HG02943 (cell line): ENCODE measurements around the gene NUTM1.
"Not testable (repeated sequence)": the region's sequence is repeated elsewhere in the genome, so short reads cannot be mapped to it uniquely, and the experiment has no call there.

Source experiments
- ATAC-seq: cut with Tn5 transposase; IDR thresholded peaks from one replicate; pipeline ENCODE4 v1.9.1; 2021; ENCODE audit warnings: mild to moderate bottlenecking, low read depth, moderate library complexity; ENCODE audit not compliant: unreplicated experiment

NUTM1 gene

DNA sequence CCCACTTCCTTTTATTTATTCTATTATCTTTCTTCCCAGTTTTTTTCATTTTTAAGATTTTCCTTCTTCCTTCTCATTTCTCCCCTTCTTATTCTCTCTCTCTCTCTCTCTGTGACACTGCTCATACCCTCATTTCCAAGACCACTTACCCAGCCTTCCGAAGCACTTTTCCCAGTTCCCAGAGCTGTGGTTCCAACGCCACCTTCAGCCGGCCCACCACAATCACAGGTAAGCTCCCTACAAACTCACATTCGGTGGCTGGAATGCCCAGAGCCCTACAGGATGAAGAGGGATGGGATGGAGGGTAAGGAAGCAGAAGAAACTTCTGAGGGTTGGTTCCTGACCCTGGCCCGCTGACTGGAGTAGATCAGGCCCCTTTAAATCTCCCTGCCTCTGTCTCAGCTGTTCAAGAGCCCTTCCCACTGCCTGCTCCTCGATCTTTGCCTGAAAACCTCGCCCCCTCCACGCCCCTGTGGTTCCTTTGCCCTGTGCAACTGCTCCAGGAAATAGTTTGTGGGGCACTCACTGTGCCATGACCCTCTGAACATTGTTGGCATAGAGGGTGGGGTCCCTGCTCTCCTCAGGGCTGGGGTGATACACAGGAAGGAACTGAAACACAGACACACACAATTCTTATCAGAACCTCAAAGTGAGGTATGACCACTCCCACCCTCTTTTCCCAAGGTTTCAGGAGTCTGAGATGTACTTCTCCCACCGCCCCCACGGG, 19.1 kb downstream of the NUTM1 start:
- no peak for ATAC-seq

DNA sequence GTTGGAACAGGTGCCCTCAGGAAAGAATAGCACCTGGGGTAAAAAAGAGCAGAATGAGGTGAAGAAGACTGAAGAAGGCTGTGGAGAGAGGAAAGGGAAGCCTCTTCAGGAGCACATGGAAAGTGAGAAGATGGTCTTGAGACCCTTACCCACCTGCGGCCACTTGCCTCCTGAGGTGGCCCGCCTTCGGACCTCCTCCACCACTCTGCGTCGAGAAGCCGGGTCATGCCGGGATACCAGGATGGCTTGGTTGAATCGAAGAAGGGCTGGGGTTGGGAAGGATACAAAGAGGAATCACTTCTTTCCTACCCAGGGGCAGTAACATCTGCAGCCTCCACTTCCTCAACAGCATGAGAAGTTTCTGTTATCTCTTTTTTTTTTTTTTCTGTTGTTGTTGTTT, 20.9 kb downstream of the NUTM1 start:
- no peak for ATAC-seq

- no peak for ATAC-seq
Measured at GRCh38 chr15:34365091-34365825, 22.1 kb downstream of the NUTM1 start.

GRCh38 chr15:34365836-34366235, 22.7 kb downstream of the NUTM1 start:
- ATAC-seq: no peak

DNA sequence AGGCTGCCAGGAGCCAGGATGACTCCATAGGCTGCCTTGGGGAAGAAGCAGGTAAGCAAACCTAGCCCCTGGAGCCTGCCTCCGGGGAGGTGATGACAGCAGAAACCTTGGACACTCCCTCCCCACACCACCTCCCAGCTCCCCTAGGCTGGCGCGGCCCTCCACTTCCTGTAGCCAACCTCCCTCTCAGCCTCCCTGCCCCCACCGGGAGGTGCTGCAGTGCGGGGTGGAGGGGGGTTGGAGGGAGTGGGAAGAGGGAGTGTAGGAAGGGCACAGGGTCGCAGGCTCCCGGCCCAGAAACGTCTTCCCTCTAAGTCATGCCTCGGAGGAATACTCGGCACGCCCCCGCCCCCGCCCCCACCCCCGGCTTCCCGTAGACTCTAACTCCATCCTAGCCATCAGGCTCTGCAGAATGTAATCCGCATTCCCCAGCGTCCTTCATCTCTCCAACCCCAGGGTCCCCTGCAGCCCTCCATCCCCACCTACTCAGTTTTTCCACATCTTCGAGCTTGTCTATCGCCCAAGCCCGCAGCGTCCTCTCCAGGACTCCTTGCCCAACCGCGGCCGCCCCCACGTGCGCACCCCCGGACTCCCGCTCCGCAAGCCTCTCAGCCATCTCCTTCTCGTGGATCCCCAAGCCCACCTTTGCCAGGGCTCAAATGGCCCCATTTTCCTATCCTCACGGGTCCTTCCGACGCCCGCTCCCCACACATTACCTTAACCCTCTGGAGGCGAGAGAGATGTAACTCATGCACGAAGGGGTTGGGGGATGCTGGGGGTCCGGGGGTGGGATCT, 23.4 kb downstream of the NUTM1 start:
- ATAC-seq: peak; percentile 3

- peak; percentile 79 for ATAC-seq
Measured at GRCh38 chr15:34367101-34368081, 24.3 kb downstream of the NUTM1 start, which contains the start of gene LPCAT4. Gene LPCAT4 (minus strand): TSS chr15:34367196. CDS start chr15:34367100, 96 bp downstream.

DNA sequence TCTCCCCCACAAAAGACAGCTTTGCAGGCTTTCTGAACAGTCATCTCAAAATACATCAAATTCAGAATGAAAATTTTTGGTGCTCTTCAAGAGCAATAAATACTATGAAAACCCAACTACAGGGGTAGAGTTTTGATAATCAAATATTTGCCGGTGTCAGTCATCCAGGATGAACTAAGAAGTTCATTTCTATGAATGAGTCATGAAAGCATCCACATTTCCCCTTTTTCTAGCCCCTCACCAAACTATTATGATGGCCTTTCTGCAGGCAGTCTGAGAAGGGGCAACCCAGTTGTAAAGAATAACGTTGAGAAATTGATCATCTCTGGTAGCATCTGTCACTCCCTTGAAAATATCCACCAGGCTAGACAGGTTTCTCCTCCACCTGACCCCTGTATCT, 27.0 kb downstream of the NUTM1 start:
- ATAC-seq: no peak

- ATAC-seq: no peak
Measured at GRCh38 chr15:34370643-34371042, 27.5 kb downstream of the NUTM1 start.

GRCh38 chr15:34373951-34374350, 30.8 kb downstream of the NUTM1 start:
- ATAC-seq: no peak

- no peak for ATAC-seq
Measured at GRCh38 chr15:34374816-34375215, 31.7 kb downstream of the NUTM1 start.

GRCh38 chr15:34375541-34375940, 32.4 kb downstream of the NUTM1 start:
- ATAC-seq: not testable (repeated sequence)

DNA sequence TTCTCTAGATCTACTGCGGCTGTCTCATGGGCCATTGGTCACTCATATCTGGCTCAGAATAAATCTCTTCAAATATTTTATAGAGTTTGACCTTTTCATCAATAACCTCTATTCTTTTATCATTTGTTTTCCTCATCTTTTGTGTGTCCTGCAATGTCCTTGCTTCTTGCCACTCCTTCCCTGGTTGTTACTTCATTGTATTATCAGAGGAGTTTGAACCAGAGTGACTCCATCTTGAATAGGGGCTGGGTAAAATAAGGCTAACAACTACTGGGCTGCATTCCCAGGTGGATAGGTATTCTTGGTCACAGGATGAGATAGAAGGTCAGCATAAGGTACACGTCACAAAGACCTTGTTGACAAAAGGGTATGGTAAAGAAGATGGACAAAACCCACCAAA, 33.7 kb downstream of the NUTM1 start:
- ATAC-seq: no peak

- not testable (repeated sequence) for ATAC-seq
Measured at GRCh38 chr15:34380491-34380890, 37.4 kb downstream of the NUTM1 start.

DNA sequence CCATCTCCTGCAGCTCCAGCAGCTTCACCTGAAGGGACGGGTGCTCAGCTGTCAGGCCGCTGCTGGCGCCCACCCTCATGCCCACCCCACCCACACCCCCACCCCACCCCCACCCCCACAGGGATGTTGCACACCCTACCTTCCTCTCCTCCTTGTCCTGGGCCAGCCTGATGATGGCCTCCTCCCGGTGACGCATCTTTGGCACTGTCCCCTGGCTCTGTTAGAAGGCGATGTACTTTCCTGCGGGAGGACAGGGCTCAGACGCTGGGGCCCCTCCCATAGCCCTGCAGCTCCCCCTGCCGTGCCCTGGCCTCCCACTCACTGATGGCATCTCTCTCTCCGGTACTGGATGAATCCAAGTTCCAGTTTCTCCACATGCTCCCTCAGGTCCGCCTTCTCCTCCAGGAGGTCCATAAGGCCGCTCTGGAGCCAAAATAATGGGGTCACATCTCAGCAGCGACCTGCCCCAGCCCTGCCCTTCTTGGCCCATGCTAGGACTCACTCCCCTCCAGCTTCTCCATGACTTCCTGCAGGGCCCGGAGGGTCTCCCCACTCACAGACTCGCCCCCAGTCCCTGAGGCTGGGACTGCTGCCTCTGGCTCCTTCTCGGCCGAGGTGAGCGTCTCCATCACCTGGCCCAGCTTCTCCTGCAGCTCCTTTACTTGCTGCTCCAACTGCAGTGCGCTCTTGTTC, 38.9 kb downstream of the NUTM1 start:
- ATAC-seq: not testable (repeated sequence)

DNA sequence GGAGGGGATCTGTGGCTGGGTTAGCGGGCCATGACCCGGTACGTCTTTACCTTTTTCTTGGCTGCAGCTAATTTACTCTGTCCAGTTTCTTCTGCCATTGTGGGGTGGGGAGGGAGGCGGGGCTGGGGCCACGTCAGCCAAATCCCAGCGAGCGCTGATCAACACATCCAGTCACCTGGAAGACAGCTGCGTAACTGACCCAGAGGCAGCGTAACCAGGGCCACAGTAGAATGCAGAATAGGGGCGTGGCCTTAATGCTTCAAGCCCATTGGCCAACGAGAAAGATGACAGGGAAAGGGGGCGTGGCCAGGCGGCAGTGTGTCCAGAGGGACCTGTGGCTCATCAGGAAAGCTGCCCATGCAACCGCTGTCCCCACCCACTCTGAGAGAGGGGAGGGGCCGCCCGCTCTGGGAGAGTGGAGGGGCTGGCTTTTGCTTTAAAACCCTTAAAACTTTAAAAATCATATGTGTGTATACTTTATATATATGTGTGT, 46.5 kb downstream of the NUTM1 start:
- ATAC-seq: not testable (repeated sequence)

GRCh38 chr15:34392981-34393380, 49.9 kb downstream of the NUTM1 start:
- not testable (repeated sequence) for ATAC-seq

- ATAC-seq: not testable (repeated sequence)
Measured at GRCh38 chr15:34397637-34398259, 54.6 kb downstream of the NUTM1 start.

DNA sequence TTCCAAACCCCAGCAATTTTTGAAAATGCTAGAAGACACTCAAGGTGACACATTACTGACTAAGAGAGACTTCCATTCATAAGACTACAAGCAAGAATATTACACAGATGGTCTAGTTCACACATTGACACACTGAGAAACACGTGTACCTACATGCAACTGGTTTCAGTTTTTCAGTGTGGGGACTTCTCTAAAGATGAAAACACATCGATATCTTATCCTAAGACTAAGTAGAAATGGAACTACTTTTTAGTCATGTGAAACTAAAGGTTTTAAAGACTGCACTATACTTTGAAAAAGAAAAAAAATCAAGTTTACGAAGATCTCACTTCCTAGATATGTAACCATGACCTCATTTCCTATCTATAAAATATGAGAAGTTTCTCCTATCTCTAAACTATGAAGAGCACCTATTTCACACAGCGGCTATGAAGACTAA, 60.1 kb downstream of the NUTM1 start:
- not testable (repeated sequence) for ATAC-seq

DNA sequence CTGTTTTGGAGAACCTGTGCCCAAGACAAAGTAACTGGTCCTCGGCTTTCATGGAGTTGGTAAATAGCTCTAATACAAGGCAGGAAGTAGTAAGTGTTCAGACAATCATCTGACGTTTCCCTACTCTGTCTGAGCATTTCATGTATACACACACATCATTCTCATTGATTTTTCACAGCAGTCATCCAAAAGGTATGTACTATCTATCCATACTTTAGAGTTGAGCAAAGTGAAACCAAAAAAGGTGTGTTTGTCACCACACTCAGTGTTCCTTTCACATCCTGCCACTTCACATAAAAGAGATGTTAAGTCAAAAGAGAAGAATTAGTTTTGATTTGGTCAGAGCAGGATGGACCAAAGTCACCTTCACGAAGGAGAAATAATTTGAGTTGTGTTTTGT, 60.8 kb downstream of the NUTM1 start:
- ATAC-seq: not testable (repeated sequence)
